HCT116 (cell line): ENCODE results near the gene ARMC2.

Experiments
- CEBPB ChIP-seq: IDR thresholded peaks from 2 replicates; pipeline ENCODE4 v1.6.1; 2012; ENCODE audit warnings: low read depth
- CTCF ChIP-seq, 3 experiments: fragments of 200-600 bp in 1 of 3; sonication (generic) in 1 of 3; IDR thresholded peaks in 2 of 3; conservative IDR thresholded peaks in 1 of 3; 2 replicates each; pipeline ENCODE4 v1.5.1; 2012 to 2017; ENCODE audit warnings: low read depth in 2 of 3, low read length in 2 of 3, antibody characterized with exemption in 1 of 3, borderline replicate concordance in 1 of 3, control low read depth in 1 of 3, mild to moderate bottlenecking in 1 of 3, mixed read lengths in 1 of 3, mixed run types in 1 of 3, moderate library complexity in 1 of 3; ENCODE audit not compliant: insufficient read depth in 1 of 3
- EZH2 ChIP-seq: fragments of 200-600 bp; sonication (generic); IDR thresholded peaks from 2 replicates; pipeline ENCODE4 v1.6.1; 2017; ENCODE audit warnings: antibody characterized with exemption, mixed run types
- EZH2phosphoT487 ChIP-seq: fragments of 200-600 bp; IDR thresholded peaks from 2 replicates; pipeline ENCODE4 v1.6.1; 2018; ENCODE audit warnings: antibody characterized with exemption, borderline replicate concordance
- POLR2A ChIP-seq: IDR thresholded peaks from 2 replicates; pipeline ENCODE4 v1.7.0; 2011; ENCODE audit warnings: borderline replicate concordance; ENCODE audit not compliant: insufficient read depth, insufficient read length; ENCODE audit errors: extremely low read depth
- POLR2AphosphoS5 ChIP-seq: IDR thresholded peaks from 2 replicates; pipeline ENCODE4 v1.6.1; 2011; ENCODE audit warnings: mild to moderate bottlenecking, low read depth, low read length, moderate library complexity
- RAD21 ChIP-seq: IDR thresholded peaks from 2 replicates; pipeline ENCODE4 v1.6.1; 2012; ENCODE audit warnings: low read depth, mild to moderate bottlenecking
- SP1 ChIP-seq: IDR thresholded peaks from 2 replicates; pipeline ENCODE4 v1.6.1; 2012; ENCODE audit warnings: low read depth
- TCF7L2 ChIP-seq: IDR thresholded peaks from 2 replicates; pipeline ENCODE4 v1.7.0; 2011; ENCODE audit warnings: borderline replicate concordance, inconsistent platforms; ENCODE audit not compliant: insufficient read depth, insufficient read length; ENCODE audit errors: extremely low read depth
- YY1 ChIP-seq: IDR thresholded peaks from 2 replicates; pipeline ENCODE4 v1.6.1; 2011; ENCODE audit warnings: low read length, low read depth, moderate library complexity, mild to moderate bottlenecking; ENCODE audit not compliant: insufficient replicate concordance; ENCODE audit errors: extremely low read depth
- ZBTB33 ChIP-seq: IDR thresholded peaks from 2 replicates; pipeline ENCODE4 v1.6.1; 2011; ENCODE audit warnings: mild to moderate bottlenecking, low read length, moderate library complexity; ENCODE audit not compliant: insufficient replicate concordance; ENCODE audit errors: extremely low read depth
- ZFX ChIP-seq: fragments of 450-650 bp; IDR thresholded peaks from 2 replicates; pipeline ENCODE4 v1.6.1; 2017
- TF ChIP-seq, protein P1 (sequence below): IDR thresholded peaks from 2 replicates; pipeline ENCODE4 v1.6.1; 2012
- TF ChIP-seq, protein P2 (sequence below): IDR thresholded peaks from 2 replicates; pipeline ENCODE4 v1.6.1; 2012; ENCODE audit warnings: low read depth

GRCh38 chr6:109014606-109015005, 166.4 kb downstream of the ARMC2 start:
- TF ChIP-seq ZFX (no peak), POLR2A (no peak), YY1 (no peak), CTCF (IDR thresholded peaks at IDR 0.05 in 2 of 3, conservative IDR thresholded peaks at IDR 0.05 in 1 of 3; ENCODE audit: borderline replicate concordance in 1 of 3, insufficient read depth in 1 of 3, low read depth in 2 of 3, low read length in 2 of 3) (no peak), ZBTB33 (no peak), EZH2phosphoT487 (no peak), EZH2 (no peak), CEBPB (no peak), RAD21 (no peak), SP1 (no peak), TCF7L2 (no peak), POLR2AphosphoS5 (no peak)
- TF ChIP-seq, protein P1, sequence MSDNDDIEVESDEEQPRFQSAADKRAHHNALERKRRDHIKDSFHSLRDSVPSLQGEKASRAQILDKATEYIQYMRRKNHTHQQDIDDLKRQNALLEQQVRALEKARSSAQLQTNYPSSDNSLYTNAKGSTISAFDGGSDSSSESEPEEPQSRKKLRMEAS, result no peak
- TF ChIP-seq, protein P2, sequence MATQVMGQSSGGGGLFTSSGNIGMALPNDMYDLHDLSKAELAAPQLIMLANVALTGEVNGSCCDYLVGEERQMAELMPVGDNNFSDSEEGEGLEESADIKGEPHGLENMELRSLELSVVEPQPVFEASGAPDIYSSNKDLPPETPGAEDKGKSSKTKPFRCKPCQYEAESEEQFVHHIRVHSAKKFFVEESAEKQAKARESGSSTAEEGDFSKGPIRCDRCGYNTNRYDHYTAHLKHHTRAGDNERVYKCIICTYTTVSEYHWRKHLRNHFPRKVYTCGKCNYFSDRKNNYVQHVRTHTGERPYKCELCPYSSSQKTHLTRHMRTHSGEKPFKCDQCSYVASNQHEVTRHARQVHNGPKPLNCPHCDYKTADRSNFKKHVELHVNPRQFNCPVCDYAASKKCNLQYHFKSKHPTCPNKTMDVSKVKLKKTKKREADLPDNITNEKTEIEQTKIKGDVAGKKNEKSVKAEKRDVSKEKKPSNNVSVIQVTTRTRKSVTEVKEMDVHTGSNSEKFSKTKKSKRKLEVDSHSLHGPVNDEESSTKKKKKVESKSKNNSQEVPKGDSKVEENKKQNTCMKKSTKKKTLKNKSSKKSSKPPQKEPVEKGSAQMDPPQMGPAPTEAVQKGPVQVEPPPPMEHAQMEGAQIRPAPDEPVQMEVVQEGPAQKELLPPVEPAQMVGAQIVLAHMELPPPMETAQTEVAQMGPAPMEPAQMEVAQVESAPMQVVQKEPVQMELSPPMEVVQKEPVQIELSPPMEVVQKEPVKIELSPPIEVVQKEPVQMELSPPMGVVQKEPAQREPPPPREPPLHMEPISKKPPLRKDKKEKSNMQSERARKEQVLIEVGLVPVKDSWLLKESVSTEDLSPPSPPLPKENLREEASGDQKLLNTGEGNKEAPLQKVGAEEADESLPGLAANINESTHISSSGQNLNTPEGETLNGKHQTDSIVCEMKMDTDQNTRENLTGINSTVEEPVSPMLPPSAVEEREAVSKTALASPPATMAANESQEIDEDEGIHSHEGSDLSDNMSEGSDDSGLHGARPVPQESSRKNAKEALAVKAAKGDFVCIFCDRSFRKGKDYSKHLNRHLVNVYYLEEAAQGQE, result no peak
